ENCODE measurements around the gene CD28.

CD28 gene

GRCh38 chr2:203706403-203706802 is at the start of gene CD28:
Gene CD28 (plus strand): TSS chr2:203706639. CDS start chr2:203706697, 58 bp downstream.
- Histone ChIP-seq H2AFZ (ENCODE audit: low read depth, low read length, severe bottlenecking) (no peak within 1 kb of the TSS), H3K4me3 (ENCODE audit: insufficient read depth, low read length, poor library complexity, severe bottlenecking) (peak within 1 kb of the TSS; percentile 30), H4K20me1 (ENCODE audit: low read depth, low read length) (no peaks in the 10 kb centered on the region), H3K36me3 (ENCODE audit: low read length) (no peaks in the 10 kb centered on the region), H3K4me2 (ENCODE audit: low read depth, low read length, poor library complexity, severe bottlenecking) (peak within 1 kb of the TSS; percentile 59), H3K27ac (ENCODE audit: low read depth, low read length) (peak within 1 kb of the TSS; percentile 57), H3F3A (ENCODE audit: insufficient read depth) (peaks cover 6% of the 10 kb centered on the region), H3K27me3 (ENCODE audit: low read length) (no peaks in the 10 kb centered on the region; the same call in 1 of the 2 replicates), H3K9me3 (ENCODE audit: insufficient read depth, low read length) (no peaks in the 10 kb centered on the region), H3K9ac (ENCODE audit: low read length) (peak within 1 kb of the TSS; percentile 34; the same call in 1 of the 2 replicates), H3K79me2 (ENCODE audit: insufficient read depth, low read length) (no peaks in the 10 kb centered on the region), H3K9me2 (replicated peaks; ENCODE audit: insufficient read depth, low read length) (no peaks in the 10 kb centered on the region)
- TF ChIP-seq CTCF (IDR thresholded peaks at IDR 0.05; ENCODE audit: insufficient read depth, low read length, poor library complexity, severe bottlenecking), result no peak
- no peak for TF ChIP-seq EZH2phosphoT487 (conservative IDR thresholded peaks at IDR 0.05; ENCODE audit: low read length)

GRCh38 chr2:203659331-203660049 is 46.9 kb upstream of the CD28 start:
- Histone ChIP-seq H3K9me3 (ENCODE audit: insufficient read depth, low read length) (no peaks in the 10 kb centered on the region), H3K36me3 (ENCODE audit: low read length) (no peaks in the 10 kb centered on the region), H3K4me3 (ENCODE audit: insufficient read depth, low read length, poor library complexity, severe bottlenecking) (no peak overlapping the region), H3K9me2 (replicated peaks; ENCODE audit: insufficient read depth, low read length) (no peaks in the 10 kb centered on the region), H3K27me3 (ENCODE audit: low read length) (no peaks in the 10 kb centered on the region), H4K20me1 (ENCODE audit: low read depth, low read length) (no peaks in the 10 kb centered on the region), H3K9ac (ENCODE audit: low read length) (no peak overlapping the region), H3K27ac (ENCODE audit: low read depth, low read length) (no peak overlapping the region), H3K4me2 (ENCODE audit: low read depth, low read length, poor library complexity, severe bottlenecking) (peak overlapping the region; percentile 27), H2AFZ (ENCODE audit: low read depth, low read length, severe bottlenecking) (no peak overlapping the region), H3F3A (ENCODE audit: insufficient read depth) (peaks cover 5% of the 10 kb centered on the region; the same call in 1 of the 2 replicates), H3K79me2 (ENCODE audit: insufficient read depth, low read length) (no peaks in the 10 kb centered on the region)
- TF ChIP-seq CTCF (IDR thresholded peaks at IDR 0.05; ENCODE audit: insufficient read depth, low read length, poor library complexity, severe bottlenecking) (no peak), EZH2phosphoT487 (conservative IDR thresholded peaks at IDR 0.05; ENCODE audit: low read length) (no peak)

GRCh38 chr2:203660465-203660864 is 46.0 kb upstream of the CD28 start:
- no peaks in the 10 kb centered on the region for H3K36me3 ChIP-seq (ENCODE audit: low read length)
- no peaks in the 10 kb centered on the region for H4K20me1 ChIP-seq (ENCODE audit: low read depth, low read length)
- no peaks in the 10 kb centered on the region for H3K79me2 ChIP-seq (ENCODE audit: insufficient read depth, low read length)
- H3F3A ChIP-seq (ENCODE audit: insufficient read depth), result peaks cover 5% of the 10 kb centered on the region; the same call in 1 of the 2 replicates
- H3K27me3 ChIP-seq (ENCODE audit: low read length), result no peaks in the 10 kb centered on the region
- H2AFZ ChIP-seq (ENCODE audit: low read depth, low read length, severe bottlenecking), result no peak overlapping the region
- H3K27ac ChIP-seq (ENCODE audit: low read depth, low read length), result no peak overlapping the region
- no peak overlapping the region for H3K9ac ChIP-seq (ENCODE audit: low read length)
- no peak for TF ChIP-seq CTCF (IDR thresholded peaks at IDR 0.05; ENCODE audit: insufficient read depth, low read length, poor library complexity, severe bottlenecking)
- TF ChIP-seq EZH2phosphoT487 (conservative IDR thresholded peaks at IDR 0.05; ENCODE audit: low read length), result no peak
- H3K9me3 ChIP-seq (ENCODE audit: insufficient read depth, low read length), result no peaks in the 10 kb centered on the region
- no peak overlapping the region for H3K4me2 ChIP-seq (ENCODE audit: low read depth, low read length, poor library complexity, severe bottlenecking)
- H3K4me3 ChIP-seq (ENCODE audit: insufficient read depth, low read length, poor library complexity, severe bottlenecking), result no peak overlapping the region
- H3K9me2 ChIP-seq (replicated peaks; ENCODE audit: insufficient read depth, low read length), result no peaks in the 10 kb centered on the region

All from SU-DHL-6 (cell line).